SIG-M5 treated with dmso at 0.1 percent for 504 hours (cell line): Measurements from ENCODE around the gene CHPF2.

Source experiments
- DNase-seq: peaks from one replicate; lab custom pipeline; 2025; ENCODE audit not compliant: unreplicated experiment; lab: John Stamatoyannopoulos, UW

CHPF2 gene

GRCh38 chr7:151245360-151246101 is 13.2 kb downstream of the CHPF2 start:
- peak; percentile 3 for DNase-seq

DNA sequence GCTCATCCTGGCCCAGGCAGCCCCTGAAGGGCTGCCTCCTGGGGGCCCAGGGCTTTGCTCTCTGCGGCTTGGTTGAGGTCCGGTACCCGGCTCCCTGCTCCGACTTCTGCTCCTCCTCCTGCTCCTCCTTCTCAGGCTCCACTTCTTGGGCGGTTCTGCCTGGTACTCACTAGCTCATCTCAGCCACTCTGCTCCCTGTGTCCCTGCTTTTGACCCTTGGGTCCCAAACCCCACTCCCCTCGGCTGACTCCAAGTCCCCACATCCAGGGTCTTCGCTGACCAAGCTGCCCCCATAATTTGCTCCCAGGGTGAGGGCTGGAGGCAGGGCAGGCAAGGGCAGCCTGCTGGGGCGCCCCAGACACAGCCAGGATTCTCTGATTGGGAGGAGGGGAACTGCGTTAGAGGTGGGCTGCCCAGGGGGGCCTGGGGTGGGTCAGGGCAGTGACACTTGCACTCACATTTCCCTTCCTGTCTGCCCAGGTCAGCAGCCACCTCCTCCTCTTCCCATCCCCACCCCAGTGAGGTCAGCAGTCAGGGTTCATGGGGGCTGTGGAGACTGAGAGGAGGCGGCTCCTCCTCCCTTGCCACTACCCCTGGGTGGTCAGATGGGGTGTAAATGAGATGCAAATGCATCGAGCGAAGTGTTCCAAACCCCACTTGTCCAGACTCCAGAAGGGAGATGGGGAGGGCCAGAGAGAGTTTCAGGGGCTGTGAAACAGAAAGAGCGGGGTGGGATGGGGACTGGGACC is 14.0 kb downstream of the CHPF2 start:
- DNase-seq: no peak

DNA sequence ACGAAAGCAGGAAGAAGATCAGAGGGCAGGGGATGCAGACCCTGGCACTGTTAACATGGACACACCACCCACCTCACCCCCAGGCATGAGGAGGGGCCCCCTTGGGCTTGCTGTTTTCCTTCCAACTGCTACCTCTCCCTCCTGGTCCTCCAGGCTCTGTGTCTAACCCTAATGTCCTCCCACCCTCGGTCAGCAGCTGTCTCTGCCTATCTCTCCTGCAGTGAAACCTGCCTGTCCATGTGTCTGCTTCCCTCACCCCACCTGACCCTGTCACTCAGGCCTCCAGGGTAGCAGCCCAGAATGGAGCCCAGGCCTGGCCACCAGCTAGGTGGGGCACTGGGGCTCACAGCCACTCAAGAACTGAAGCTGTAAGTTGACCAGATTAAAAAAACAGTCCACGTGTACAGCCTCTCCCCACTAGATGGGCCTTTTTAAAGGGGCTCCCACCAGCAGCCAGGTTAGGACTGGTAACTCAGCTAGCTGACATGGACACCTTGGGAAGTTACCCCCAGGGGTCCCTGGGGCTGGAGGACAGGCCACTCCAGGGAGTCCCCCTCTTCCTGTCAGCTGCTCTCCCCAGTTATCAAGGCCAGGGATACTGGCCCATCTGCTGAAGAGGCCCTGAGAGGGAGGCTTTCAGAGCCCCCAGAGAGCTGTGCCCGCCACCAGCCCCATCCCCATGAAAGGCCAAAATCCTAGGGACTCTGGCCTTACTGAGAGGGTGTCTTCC is 14.7 kb downstream of the CHPF2 start:
- no peak for DNase-seq

DNA sequence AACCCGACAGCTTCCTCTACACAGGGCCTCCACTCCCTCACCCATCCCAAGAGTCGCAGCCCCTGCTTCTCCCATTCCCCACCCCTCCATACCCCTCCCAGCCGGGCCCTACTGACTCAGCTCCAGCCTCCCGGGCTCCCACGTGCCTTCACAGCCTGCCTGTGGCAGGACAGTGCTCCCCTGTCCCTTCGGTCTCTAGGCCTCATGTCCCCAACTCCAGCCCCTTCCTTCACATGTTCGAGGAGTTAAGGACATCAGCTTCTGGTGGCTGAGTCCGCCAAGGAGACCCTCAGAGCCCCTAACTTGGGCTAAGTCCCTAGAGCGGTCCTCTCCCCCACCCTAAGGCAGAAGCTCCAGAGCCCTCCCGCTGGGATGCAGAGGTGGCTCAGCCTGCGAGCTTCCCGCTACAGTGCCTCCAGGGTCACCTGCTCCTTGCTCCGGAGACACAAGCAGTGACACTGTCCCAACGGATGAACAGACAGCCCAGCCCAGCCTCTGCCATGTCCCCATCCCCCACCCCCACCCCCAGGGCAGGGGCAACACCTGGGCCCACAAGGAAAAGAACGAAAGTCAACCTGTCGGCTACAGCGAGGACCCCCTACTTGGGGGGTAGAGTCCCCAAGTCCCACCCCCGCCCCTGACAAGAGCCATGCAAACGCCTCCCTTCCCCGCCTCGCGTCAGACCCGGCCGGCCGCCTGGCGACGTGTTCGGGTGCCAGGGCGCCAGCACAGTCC is 15.5 kb downstream of the CHPF2 start:
- no peak for DNase-seq

GRCh38 chr7:151248346-151249033 is 16.2 kb downstream of the CHPF2 start, which contains the start of gene SMARCD3:
SMARCD3 (minus strand) TSS chr7:151248694; CDS start chr7:151248562, 132 bp downstream.
- peak; percentile 4 for DNase-seq

GRCh38 chr7:151249034-151249731 is 16.9 kb downstream of the CHPF2 start:
- DNase-seq: peak; percentile 77

GRCh38 chr7:151249732-151250072 is 17.4 kb downstream of the CHPF2 start:
- no peak for DNase-seq

GRCh38 chr7:151250181-151251132 is 18.2 kb downstream of the CHPF2 start:
- DNase-seq: no peak

DNA sequence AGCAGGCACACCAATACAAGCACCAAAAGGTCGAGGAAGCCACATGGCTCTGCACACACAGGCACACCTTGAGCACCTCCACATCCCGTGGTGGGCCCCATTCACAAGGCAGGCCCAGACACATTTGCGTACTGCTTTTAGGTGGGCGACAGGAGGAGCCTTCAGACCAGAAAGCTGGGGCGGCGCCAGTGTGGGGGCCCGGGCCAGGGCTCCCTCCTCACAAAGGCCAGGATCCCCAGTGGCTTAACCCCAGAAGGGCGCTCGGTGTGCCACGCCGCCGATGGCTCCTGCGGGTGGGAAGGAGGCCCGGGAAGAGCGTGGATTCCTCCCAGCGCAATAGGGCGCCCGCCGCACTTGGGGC is 19.0 kb downstream of the CHPF2 start:
- no peak for DNase-seq

DNA sequence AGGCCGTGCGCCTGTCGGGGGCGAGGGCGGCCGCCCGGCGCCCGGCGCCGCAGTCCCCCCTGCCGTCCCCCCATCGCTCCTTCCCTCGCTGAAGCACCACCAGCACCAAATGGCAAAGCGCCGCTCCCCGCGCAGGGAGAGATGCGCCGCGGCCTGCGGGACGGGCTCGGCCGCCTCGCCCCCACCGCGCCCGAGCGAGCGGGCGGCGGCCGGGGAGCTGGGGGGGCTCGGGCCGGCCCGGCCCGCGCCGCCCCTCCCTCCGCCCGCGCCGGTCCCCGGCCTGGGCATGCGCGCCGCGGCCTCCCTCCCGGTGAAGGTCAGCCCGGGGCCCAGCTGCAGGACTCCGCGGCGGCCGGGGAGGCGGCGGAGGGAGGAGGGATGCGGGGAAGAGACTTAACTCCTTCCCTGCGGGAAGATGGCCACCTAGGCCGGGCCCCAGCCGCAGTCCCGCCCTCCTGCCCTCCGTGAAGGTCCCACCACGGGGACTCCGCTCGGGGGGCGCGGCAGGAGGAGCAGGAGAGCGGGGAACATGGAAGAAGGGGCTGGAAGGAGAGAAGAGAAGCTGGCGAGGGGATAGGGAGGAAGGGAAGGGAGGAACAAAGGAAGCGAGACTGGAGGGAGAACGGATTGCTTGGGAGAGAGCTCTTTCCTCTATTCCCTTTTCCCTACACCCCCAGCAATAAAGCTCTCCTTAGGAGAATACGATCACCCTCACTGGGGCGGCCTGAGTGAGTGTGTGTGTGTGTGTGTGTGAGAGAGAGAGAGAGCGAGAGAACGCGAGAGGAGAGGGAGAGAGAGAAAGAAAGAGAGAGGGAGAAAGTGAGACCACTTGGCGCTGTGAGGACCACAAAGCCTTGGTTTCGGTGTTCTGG is 19.6 kb downstream of the CHPF2 start:
- no peak for DNase-seq

- DNase-seq: no peak
Measured at GRCh38 chr7:151252561-151252835, 20.2 kb downstream of the CHPF2 start.

- no peak for DNase-seq
Measured at GRCh38 chr7:151252961-151253711, 20.9 kb downstream of the CHPF2 start.

DNA sequence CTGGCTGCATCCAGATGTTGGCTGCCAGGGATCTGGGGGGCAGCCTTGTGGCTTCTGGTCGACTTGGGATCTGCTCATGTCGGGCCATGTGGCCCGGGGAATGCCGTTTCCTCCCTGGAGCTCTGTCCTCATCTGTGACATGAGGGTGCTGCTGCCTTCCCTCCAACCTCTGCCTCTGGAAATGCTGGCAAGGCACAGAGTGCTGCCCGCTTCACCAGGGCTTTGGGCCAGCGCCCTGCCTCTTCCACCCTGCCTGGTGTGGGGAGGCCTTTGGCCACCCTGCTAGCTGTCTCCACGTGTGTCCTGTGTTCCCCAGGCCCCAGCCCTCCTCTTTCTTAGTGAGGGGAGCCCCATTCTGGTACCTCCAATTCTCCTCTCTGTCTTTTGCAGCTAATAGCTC is 22.0 kb downstream of the CHPF2 start:
- no peak for DNase-seq

DNA sequence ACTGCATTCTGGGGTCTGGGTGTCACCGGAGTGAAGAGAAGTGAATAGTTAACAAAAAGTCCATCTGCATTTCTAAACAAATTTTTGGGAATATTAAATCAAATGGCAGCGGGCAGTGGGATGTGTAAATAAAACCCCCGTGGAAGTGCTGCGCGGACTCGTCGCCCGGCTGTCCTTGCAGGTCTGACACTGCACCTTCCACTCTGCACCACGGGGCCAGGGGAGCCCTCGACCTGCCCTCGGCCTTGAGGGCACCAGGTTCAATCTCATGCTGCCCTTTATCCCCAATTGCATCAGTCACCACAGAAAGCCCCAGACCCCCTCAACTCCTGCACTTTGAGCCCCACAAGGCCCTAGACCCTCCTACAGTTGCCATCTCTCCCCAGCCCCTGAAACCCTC is 22.6 kb downstream of the CHPF2 start:
- no peak for DNase-seq

DNA sequence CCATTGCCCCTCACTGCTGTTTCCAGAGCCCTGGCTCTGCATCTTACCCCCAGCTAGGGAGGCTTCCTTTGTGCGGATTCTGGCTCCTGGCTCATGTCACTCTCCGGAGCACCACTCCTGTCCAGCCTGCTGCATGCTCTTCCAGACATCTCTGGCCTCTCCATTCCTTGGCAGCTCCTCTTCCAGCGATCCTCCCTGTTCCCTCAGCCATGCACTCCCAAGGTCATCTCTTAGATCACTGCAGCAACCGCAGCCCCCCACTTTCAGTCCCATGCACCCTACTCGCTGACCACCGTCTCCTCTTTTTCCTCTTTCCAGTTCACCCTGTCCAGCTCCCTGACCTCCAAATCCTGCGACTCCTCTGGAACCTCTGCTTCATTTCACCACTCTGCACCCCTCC is 23.1 kb downstream of the CHPF2 start:
- no peak for DNase-seq

GRCh38 chr7:151256410-151257045 is 24.2 kb downstream of the CHPF2 start:
- DNase-seq: no peak

DNA sequence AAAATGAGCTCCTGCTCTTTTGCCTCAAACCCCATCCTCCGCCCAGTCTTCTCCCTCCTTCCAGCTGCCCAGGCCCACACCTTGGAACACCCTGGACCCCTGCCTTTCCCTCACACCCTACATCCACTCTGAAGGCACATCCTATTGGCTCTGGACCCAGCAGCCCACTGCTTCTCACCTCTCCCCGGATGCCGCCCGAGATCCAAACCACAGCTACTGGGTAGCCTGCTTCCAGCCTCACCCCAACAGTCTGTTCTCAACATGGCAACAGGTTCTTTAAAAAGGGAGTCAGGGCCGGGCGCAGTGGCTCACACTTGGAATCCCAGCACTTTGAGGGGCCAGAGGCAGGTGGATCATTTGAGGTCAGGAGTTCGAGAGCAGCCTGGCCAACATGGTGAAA is 25.7 kb downstream of the CHPF2 start:
- no peak for DNase-seq
